NCI-H82 (cell line): Measurements from ENCODE around the gene BNC2.

Experiments used
- DNase-seq: peaks from one replicate; lab custom pipeline; 2025; lab: John Stamatoyannopoulos, UW

Gene BNC2

GRCh38 chr9:16716601-16717000, 153.9 kb downstream of the BNC2 start:
- no peak for DNase-seq

- DNase-seq: no peak
Measured at GRCh38 chr9:16715404-16715803, 155.1 kb downstream of the BNC2 start.

GRCh38 chr9:16712787-16713186, 157.7 kb downstream of the BNC2 start:
- DNase-seq: no peak

GRCh38 chr9:16710888-16711287, 159.6 kb downstream of the BNC2 start:
- DNase-seq: peak; percentile 86

GRCh38 chr9:16709924-16710323, 160.5 kb downstream of the BNC2 start:
- DNase-seq: no peak

GRCh38 chr9:16708656-16709435, 161.6 kb downstream of the BNC2 start:
- DNase-seq: no peak

GRCh38 chr9:16705111-16705604, 165.3 kb downstream of the BNC2 start:
- no peak for DNase-seq

- no peak for DNase-seq
Measured at GRCh38 chr9:16704116-16705110, 166.1 kb downstream of the BNC2 start.

- no peak for DNase-seq
Measured at GRCh38 chr9:16701347-16701746, 169.1 kb downstream of the BNC2 start.

- no peak for DNase-seq
Measured at GRCh38 chr9:16693616-16694015, 176.9 kb downstream of the BNC2 start.

GRCh38 chr9:16690628-16691027, 179.8 kb downstream of the BNC2 start:
- DNase-seq: no peak

GRCh38 chr9:16690205-16690604, 180.3 kb downstream of the BNC2 start:
- no peak for DNase-seq

GRCh38 chr9:16689351-16689938, 181.0 kb downstream of the BNC2 start:
- DNase-seq: no peak

- DNase-seq: no peak
Measured at GRCh38 chr9:16688814-16689213, 181.7 kb downstream of the BNC2 start.

- DNase-seq: no peak
Measured at GRCh38 chr9:16687678-16688369, 182.6 kb downstream of the BNC2 start.

GRCh38 chr9:16683326-16683725, 187.1 kb downstream of the BNC2 start:
- no peak for DNase-seq

GRCh38 chr9:16682273-16682672, 188.2 kb downstream of the BNC2 start:
- DNase-seq: no peak

GRCh38 chr9:16681652-16681987, 188.8 kb downstream of the BNC2 start:
- no peak for DNase-seq

- no peak for DNase-seq
Measured at GRCh38 chr9:16680975-16681651, 189.4 kb downstream of the BNC2 start.

GRCh38 chr9:16680541-16680940, 189.9 kb downstream of the BNC2 start:
- DNase-seq: no peak

- no peak for DNase-seq
Measured at GRCh38 chr9:16679327-16679821, 191.1 kb downstream of the BNC2 start.
